Keratinocyte (primary cell): ENCODE data around the gene SYNDIG1.

Source experiments
- CTCF ChIP-seq, 3 experiments: IDR thresholded peaks in 1 of 3; conservative IDR thresholded peaks in 1 of 3; optimal IDR thresholded peaks in 1 of 3; 2 replicates in 2 of 3; 3 replicates in 1 of 3; pipeline versions ENCODE3 to v1.5.1; 2011; ENCODE audit warnings: low read length in 3 of 3, mild to moderate bottlenecking in 3 of 3, moderate library complexity in 2 of 3, control low read depth in 1 of 3, inconsistent platforms in 1 of 3; ENCODE audit not compliant: insufficient read depth in 2 of 3; ENCODE audit errors: extremely low read depth in 1 of 3
- EZH2 ChIP-seq: IDR thresholded peaks from one replicate; pipeline ENCODE4 v1.6.1; 2012; ENCODE audit warnings: inconsistent platforms, mild to moderate bottlenecking, low read length, moderate library complexity

DNA sequence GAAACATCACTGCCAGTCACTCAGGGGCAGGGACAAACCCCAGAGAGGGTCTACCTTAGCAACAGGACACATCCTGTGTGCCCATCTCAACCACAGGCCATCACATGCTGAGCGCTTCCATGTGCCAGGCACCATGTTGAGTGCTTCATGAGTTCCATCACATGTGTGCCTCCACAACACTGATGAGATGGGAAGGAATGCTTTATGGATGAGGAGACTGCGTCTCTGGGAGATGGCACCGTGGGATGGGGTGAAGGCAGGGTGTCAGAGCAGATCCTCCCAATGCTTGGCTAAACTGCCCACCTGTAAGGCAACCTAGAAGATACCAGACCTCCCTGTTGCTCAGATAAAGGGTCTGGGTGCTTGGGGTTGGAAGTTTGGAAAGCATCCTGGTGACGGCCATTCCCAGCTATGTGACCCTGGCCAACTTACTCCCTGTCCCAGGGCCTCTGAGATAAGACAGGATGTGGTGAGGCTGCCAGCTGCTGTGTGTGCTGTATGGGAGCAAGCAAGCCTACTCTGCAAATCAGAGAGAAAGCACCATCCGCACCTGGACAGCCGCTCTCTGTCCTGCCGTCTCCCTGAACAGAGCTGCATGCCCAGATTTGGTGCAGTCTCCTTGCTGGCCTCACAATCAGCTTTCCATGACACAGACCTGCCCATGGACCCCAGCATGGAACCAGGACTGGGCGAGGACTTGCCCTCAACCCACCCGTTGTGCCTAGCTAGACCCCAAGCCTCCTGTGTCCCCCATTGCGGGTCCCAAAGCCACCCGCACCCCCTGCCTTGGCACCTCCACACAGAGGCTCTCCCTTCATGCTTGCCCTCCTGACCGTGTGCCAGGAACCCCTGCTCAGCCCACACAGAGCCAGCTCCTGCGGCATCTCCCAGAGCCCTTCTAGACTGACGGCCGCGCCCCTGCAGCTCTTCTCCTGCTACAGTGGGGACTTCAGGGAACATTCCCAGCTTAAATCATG lies 143.7 kb downstream of the SYNDIG1 start:
- TF ChIP-seq CTCF (optimal IDR thresholded peaks at IDR 0.05 in 1 of 3, IDR thresholded peaks at IDR 0.05 in 1 of 3, conservative IDR thresholded peaks at IDR 0.05 in 1 of 3; ENCODE audit: extremely low read depth in 1 of 3, insufficient read depth in 2 of 3, low read length in 3 of 3) (no peak), EZH2 (no peak)
